Measurements from ENCODE around the gene CRHR2. TPM values are rescaled to one million over a fixed set of nuclear protein-coding genes. Genes with fewer than 3 reads are reported as not detected.

CRHR2 gene
- polyA plus RNA-seq, 4 donors = 0.09 to 0.25 TPM; not detected in 2

DNA sequence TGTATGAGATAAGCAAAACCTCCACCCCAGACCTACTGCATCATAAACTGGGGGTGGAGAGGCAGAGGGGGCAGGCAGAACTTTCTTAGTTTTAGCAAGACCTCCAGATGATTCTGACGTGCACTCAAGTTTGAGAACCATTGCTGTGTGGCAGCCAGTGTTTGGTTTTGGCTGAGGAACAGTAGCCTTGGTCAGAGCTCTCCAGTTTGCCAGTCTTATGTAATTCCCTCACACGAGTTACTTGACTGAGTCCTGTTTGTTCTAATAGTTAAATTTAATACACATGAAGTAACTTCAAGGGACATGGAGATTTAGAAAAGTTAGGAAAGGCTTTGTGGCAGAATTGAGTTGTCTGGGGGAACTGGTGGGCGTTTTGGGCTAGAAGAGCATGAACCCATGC, 49.0 kb downstream of the CRHR2 start:
- DNase-seq (ENCODE audit: low read depth in 4 of 4, low spot score in 3 of 4) = no peak

DNA sequence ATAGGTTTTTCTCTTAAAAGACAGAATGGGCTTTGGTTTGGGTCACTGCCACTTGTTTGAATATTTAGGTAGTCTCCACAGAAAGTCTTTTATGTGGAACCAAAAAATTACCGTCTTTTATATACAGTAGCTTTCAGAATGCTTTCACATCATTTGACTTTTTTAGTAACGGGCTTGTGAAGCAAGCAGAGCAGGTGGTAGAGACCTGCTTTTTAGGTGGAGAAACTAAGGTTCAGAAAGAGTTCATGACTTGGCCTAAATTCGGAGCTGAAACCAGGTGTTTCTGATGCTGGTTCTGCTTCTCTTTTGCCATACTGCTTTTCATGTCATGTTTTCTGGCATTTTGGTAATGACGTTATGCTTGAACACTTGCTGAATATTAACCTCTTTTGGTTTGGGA, 51.3 kb downstream of the CRHR2 start:
- no peak for DNase-seq (ENCODE audit: low read depth in 4 of 4, low spot score in 3 of 4)

DNA sequence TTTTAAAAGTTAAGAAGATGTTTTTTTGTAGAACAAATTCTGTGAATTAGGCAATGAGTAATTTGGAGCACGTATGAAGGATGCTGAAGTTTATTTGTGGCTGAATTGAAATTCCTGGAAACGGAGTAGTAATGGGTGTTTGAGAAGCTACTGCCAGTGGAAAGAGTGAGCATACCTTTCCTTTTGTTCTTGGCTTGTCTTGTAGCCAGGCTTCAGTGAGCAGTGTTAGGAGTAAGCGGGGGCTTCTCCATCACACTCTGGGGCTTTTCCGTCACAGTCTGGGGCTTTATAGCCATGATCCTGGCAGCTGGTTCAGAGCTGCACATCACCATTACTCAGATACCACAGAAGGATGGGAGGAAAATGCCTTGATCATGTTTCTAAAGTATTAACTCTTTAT, 55.2 kb downstream of the CRHR2 start:
- DNase-seq (ENCODE audit: low read depth in 4 of 4, low spot score in 3 of 4) = no peak

DNA sequence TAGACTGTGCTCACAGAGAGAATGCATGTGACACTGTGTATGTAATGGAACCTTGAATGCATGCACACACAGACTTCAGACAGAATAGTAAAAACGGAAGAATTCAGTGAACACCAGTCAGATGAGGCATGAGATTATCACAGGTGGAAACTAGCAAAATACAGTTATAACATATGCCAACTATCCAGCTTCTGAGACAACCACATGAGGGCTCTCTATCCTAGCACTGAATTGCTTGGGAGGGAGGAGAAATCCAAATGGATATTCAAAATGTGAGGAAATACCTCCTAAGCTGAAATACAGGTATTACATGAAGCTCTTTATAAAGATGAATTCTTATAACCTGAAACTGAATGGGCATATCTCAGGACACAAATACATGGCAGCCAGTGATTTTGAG, 57.0 kb downstream of the CRHR2 start:
- DNase-seq (ENCODE audit: low read depth in 4 of 4, low spot score in 3 of 4) = no peak

DNA sequence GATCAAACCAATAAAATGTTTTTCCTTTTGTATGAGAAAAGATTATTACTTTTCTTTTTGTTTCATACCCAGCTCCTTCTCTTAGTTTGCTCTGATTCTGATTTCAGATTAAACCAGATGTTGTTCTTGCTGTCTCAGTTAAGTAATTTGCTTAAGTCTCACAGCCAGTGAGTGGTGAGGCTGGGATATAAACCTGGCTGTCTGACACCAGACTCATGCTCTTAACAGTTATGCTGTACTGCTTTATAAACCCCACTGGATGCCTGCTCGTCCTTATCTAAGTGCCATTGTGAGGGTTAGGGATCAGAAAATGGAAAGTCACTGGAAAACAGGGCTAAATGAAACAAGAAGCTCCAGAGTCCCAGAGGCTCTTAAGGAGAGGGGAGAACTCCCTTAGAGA, 63.3 kb downstream of the CRHR2 start:
- DNase-seq (ENCODE audit: low read depth in 4 of 4, low spot score in 3 of 4) = no peak

DNA sequence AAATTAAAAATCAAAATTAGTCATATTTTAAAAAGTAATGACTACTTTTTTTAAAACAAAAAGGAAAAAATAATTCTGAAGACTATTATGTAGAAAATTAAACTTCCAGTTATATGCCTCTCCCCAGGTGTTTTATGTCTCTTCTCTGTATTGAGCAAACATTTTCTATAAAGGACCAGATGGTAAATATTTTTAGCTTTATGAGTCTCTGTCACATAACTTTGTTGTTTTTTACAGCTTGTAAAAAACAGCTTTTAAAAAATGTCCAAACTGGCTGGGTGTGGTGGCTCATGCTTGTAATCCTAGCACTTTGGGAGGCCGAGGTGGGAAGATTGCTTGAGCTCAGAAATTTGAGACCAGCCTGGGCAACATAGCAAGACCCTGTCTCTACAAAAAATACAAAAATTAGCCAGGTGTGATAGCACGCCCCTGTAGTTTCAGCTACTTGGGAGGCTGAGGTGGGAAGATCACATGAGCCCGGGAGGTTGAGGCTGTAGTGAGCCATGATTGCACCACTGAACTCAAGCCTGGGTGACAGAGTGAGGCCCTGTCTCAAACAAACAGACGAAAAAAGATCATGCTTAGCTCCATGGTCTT, 64.1 kb downstream of the CRHR2 start:
- DNase-seq (ENCODE audit: low read depth in 4 of 4, low spot score in 3 of 4) = no peak

DNA sequence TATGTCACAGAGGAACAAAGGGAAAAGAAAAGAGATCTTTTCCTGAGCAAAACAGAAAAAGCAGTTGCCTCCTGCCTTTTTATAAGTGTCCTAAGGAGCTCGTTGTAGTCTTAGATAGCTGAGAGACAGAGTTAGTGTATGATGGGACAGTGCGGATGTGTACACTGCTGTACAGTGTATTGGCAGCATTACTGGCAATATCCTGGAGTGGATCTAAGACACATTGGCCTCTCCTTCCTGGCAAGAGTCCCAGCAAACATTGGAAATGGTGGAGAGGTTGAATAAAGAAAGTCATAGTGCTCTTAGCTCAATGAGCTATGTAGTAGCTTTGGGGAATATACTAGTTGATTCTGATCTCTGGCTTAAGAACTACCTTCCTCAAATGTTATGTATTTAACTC, 64.9 kb downstream of the CRHR2 start:
- DNase-seq (ENCODE audit: low read depth in 4 of 4, low spot score in 3 of 4) = no peak

DNA sequence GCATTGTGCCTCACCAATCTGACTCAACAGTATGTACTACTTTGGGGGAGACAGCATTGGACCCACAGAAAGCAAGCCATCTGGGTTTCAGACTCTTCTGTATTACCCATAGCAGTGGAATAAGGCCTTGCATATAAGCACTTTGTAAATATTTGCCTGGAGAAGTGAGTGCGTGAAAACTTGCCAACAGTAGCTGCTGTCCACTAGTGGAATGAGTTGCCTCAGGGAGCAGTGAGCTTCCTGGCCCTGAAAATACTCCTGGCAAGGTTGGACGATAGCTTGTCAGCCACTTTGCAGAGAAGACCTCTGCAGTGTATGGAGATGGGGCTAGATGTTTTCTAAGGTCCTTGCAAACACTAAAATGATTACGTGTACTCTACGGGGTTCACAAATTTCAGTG, 65.9 kb downstream of the CRHR2 start:
- no peak for DNase-seq (ENCODE audit: low read depth in 4 of 4, low spot score in 3 of 4)

DNA sequence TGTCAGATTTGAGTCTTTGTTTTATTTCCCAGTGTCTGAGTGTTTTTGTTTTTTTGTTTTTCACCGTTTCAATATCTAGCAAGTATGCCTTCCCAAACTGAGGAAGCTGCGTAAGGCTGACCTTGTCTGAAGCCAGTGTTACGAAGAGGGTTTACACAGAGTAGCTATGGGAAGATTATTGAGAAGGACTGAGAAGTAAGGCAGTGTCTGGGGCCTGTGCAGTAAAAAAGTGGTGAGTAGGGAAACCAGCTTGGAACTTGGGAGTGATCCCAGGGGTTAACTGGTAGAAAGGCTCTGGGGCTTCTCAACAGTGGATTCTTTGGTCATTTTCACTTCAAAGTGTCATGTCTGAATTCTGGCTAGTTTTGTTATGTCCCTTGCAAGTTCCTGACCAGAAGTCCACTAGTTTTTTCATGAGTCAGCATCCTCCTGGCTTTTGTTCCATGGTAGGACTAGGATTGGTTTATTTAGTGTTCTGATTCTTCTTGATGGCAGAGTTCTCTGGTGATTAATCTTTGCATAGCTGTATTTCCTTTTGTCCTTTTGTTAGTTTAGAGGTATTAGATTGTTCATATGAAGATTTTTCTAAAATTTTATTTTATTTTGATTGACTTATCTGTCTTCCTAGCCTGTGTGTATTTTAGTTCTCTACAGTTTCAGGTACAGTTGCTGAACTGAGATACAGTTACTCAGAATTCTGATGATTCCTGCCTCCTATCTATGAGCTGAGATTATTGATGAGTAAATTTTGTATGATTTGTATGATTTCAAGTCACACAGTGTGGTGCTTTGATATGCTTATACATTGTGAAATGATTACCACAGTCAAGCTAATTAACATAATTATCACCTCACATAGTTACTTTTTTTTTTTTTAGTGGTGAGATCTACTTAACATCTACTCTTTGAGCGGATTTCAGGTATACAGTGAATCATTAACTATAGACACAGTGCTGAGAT, 68.6 kb downstream of the CRHR2 start:
- DNase-seq (ENCODE audit: low read depth in 4 of 4, low spot score in 3 of 4) = no peak

DNA sequence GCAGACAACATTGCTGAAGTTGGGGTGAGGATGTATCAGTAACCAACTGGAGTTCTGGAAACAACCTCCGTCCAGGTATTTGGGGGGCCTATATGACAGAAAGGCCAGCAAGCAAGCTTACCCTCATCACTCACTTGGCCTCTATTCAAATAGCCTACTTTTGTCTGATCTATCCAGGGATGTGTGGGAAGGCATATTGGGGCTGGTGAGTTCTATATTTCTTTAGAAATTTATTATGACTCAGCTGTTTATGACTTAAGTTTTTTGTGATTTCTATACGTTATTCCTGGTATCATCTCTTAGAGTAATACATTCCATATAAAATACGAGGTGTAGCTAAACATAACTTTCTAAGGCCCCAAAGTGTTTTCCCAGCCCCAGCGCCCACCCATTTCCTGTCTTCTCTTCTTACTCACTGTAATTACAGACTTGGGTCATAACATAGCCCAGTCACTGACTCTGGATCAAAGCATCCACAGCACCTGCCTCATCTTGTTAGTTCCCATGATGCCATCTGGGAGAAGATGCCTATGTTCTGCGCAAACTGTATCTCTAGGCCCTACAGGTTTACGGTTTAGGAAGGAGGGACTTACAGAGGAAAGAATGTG, 69.5 kb downstream of the CRHR2 start:
- DNase-seq (ENCODE audit: low read depth in 4 of 4, low spot score in 3 of 4) = no peak

DNA sequence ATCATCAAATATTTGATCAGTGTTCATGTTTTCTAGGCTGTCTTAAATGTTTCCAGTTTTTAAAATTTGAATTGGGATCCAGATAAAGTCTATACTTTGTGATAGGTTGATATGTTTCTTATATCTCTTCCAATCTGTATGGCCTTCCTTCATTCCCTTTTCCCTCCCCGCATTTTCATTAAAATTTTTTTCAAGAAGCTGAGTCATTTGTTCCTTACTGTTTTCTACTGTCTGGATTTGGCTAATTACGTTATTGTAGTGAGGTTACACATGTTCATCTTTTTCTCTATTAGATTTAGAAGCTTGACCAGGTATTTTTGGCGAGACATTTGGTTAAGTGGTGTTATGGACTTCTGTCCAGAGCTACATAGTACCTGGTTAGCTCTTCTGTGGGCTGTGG, 76.4 kb downstream of the CRHR2 start:
- no peak for DNase-seq (ENCODE audit: low read depth in 4 of 4, low spot score in 3 of 4)

DNA sequence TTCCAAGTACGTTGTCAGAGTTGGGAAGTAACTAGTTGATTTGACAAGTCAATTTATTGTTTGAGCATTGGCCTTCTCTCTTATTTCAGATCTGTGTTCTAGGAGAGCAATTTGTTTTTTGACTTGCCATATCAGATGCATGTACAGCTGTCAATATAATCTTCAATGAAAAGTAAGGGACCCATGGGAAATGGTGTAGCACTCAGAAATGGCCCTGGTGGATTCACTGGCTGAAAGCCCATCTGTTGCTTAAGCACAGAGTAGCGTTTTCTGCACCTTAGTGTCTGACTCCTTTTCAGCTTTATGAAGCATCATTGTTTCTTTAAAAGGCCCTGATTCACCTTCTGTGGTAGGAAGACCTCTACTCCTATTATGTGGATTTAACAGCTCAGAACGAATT, 77.4 kb downstream of the CRHR2 start:
- DNase-seq (ENCODE audit: low read depth in 4 of 4, low spot score in 3 of 4) = no peak

Other genes starting within 250 kb of the CRHR2 start
- 1 to 10 TPM; 7.2 to 9.5 (median 9.0) TPM for gene NOD1, start 203.7 kb downstream of the CRHR2 start, polyA plus RNA-seq (ENCODE audit: insufficient read length in 4 of 4)
- gene GGCT, start 177.6 kb downstream of the CRHR2 start, polyA plus RNA-seq (ENCODE audit: insufficient read length in 4 of 4) = 10 to 100 TPM; 68.2 to 84.9 (median 80.5) TPM
- gene GARS1, start 87.6 kb downstream of the CRHR2 start, polyA plus RNA-seq (ENCODE audit: insufficient read length in 4 of 4) = 10 to 100 TPM; 76.7 to 86.5 (median 82.9) TPM
- 1 to 10 TPM in 3 of 4 donors, under 1 TPM in 1; 0.93 to 2.8 (median 1.9) TPM for gene INMT, start 69.7 kb upstream of the CRHR2 start, polyA plus RNA-seq (ENCODE audit: insufficient read length in 4 of 4)
- gene MINDY4, start 89.0 kb upstream of the CRHR2 start, polyA plus RNA-seq (ENCODE audit: insufficient read length in 4 of 4) = 10 to 100 TPM; 10.8 to 12.2 (median 11.1) TPM
- gene AQP1, start 229.4 kb upstream of the CRHR2 start, polyA plus RNA-seq (ENCODE audit: insufficient read length in 4 of 4) = 100 to 1,000 TPM; 173 to 238 (median 213) TPM

All from right renal pelvis (tissue), 4 donors.